ENCODE data around the gene ADSS1.

ADSS1 gene

DNA sequence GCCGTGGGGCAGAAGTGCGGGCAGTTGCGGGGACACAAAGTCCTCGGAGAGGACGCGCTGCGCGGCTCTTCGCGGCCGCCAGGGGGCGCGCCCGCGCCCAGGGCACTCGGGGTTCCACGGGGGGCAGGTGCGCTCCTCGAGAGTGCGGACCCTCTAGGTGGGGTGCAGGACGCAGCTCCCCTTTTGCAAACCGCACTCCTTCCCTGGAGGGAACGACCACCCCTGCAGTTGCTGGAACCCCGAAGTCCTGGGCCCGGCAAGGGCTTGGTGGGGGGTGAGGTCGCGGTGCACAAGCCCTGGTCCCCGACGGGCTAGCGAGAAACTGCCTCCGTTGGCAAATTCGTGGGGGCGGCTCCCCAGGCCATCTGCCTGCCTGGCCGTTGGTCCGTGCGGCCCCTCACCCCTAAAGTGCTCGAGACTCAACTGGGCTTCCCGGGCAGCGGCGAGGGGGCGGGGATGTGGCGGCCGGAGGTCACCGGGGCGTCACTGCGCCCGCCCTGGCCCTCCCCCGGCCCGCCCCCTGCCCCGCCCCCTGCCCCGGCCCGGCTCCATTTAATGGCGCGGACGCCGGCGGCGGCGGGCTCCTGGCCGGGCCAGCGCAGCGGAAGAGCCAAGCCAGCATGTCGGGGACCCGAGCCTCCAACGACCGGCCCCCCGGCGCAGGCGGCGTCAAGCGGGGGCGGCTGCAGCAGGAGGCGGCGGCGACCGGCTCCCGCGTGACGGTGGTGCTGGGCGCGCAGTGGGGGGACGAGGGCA lies at the start of gene ADSS1:
Gene ADSS1, plus strand, starts transcription at position 579 of the 756 bp plus-strand sequence. Its CDS starts 42 bp downstream, at position 621.
- DNase-seq = peak; percentile 57

DNA sequence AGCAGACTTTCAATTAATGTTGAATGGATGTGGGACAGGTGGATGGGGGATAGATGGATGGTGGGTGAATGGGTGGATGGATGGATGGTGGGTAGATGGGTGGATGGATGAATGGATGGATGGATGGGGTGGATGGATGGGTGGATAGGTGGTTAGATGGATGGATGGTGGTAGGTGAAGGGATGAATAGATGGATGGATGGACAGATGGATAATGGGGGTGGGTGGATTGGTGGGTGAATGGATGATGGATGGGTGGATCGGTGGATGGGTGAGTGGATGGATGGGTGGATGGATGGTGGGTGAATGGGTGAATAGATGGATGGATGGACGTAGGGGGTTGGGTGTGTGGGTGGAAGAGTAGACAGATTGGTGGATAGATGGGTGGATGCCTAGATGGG lies 48.6 kb upstream of the ADSS1 start:
- no peak for DNase-seq

DNA sequence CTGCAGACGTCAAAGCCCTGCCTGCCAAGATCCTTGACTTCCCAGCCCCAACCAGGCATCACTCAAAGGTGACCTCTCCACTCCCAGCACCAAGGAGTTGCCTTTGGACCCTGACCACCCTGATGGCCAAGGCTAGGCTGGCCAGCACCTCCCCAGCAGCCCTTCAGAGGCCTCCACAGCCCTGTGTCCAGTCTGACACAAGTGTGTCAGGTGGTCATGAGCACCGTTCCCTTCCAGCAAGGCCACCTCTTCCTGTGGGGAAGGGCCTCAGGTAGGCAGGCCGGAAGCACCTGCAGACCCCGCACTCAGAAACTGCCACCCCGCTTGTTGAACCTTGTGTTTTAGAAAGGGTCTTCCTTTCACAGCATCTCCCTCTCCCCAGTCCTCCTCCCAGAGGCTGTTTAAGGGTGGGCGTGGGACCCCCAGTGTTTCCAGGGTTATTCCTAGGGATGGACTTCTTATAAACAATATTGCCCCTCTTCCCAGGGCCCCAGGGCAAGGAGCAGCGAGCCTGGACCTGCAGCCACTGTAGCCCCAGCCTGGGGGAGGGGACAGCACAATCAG lies 47.8 kb upstream of the ADSS1 start:
- no peak for DNase-seq

DNA sequence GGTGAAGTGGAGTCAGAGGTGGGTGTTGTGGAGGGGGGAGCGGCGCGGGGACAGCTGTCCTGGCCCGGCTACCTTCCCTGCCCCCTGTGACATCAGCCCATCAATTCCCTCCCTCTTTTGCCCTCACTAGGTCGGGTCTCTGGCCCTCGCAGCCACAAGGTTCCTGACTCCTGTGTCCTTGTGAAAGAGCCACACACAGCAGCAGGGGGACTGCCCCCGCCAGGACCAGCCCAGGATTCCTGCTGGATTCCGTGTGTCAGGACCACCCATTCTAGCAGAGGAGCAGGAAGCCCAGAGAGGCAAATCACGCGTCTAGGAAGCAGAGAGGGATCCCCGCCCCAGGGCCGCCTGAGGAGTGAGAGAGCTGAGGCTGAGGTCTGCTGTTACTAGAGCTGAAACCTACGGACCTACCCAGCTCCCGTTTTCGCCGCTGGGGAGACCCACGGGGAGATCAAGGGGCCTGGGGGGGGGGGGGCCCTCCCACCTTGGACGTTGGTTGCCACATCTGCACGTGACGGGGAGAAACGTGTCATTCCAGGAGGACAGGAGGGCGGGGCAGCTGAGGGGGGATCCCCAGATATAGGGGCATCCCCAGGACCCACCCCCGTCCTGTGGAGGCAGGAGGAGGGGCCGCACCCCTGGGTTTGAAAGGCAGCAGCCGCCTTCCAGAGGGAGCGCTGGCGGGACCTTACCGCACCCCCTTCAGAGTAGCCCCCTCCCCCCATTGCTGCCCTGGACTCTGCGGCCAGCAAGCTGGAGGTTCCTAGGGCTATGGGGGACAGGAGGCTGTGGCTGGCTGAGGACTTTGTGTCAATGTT lies 47.1 kb upstream of the ADSS1 start:
- DNase-seq = no peak

GRCh38 chr14:104677512-104678332 lies 46.3 kb upstream of the ADSS1 start:
- peak; percentile 67 for DNase-seq

GRCh38 chr14:104678346-104678745 lies 45.7 kb upstream of the ADSS1 start:
- DNase-seq = no peak

GRCh38 chr14:104678901-104679705 lies 44.9 kb upstream of the ADSS1 start:
- no peak for DNase-seq

GRCh38 chr14:104680056-104680805 lies 43.8 kb upstream of the ADSS1 start:
- DNase-seq = no peak

DNA sequence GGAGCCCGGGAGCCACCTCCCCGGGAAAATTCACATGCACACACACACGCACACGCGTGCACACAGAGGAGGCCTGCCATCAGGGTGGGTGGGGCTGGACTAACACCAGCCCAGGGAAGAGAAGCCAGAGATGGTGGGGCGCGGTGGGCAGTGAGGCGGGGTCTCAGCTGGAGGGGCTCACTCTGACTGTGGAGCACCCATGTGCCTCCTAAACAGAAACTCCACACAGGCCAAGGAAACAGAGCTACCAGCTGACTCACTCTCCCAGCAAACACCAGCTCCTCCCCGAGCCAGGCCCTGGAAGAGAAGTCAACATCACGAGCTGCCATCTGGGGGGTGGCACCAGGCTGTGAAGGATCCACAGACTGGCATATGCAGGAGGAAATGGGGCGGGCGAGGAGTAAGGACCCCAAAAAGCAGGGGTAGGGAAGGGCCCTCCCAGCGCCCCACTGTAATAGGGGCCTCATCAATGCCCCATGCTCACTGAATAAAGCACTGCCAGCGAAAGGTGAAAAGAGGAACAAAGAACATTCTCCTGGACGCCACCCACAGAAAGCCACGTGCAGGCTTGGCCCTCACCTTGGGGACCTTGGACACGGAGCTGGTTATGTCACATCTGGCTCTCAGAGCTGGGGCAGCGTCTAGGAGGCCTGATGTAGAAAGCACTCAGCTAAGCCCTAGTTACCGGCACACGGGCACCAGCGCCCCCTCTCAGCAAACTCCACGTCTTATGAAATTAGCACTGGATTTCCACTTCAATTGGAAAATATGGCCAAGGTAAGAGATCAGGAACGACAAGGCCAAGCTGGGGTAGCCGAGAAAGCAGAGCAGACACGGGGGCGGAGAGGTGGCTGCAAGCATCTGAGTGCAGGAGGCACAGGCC lies 43.0 kb upstream of the ADSS1 start:
- DNase-seq = no peak

DNA sequence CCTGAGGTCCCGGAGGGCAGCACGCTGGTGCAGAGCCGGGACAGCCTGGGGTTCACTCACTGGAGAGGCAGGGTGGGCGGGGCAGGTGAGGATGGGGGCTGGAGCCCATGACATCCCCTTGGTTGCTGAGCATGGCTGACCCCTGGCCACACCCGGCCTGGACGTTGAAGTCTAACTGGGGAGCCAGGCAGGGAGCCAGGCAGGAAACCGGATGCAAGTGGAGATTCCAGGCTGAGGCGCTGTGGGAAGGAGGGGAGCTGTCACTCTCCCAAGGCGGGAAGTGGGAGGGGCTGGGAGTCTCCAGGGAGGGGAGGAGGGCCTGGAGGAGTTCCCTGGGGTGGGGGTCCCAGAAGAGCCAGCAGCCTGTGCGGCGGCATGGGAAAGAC lies 42.3 kb upstream of the ADSS1 start:
- DNase-seq = no peak

DNA sequence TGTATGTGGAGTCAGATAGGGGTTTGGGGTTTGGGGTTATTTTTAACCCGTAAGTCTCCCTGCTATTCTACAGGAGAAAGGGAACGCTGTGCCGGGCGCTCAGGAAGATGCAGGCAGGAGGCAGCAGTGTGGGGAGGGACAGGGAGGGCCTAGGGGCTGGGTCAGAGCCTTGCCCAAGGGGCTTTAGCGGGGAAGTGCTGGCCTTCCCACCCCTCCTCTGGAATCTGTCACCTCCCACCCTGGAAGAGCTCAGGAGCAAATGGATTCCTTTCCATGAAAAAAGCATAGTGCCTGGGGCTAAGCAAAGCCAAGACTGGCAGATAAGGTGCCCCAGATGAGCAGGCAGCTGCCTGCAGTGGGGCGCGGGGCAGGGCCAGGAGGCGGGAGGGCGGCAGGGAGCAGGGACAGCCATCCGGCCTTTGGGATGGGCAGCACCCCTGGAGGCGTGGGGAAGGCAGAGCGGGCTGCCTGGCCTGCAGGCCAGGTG lies 41.9 kb upstream of the ADSS1 start:
- no peak for DNase-seq

- DNase-seq = no peak
Observed at GRCh38 chr14:104683653-104684448, 40.2 kb upstream of the ADSS1 start.

- no peak for DNase-seq
Observed at GRCh38 chr14:104684449-104684821, 39.6 kb upstream of the ADSS1 start.

DNA sequence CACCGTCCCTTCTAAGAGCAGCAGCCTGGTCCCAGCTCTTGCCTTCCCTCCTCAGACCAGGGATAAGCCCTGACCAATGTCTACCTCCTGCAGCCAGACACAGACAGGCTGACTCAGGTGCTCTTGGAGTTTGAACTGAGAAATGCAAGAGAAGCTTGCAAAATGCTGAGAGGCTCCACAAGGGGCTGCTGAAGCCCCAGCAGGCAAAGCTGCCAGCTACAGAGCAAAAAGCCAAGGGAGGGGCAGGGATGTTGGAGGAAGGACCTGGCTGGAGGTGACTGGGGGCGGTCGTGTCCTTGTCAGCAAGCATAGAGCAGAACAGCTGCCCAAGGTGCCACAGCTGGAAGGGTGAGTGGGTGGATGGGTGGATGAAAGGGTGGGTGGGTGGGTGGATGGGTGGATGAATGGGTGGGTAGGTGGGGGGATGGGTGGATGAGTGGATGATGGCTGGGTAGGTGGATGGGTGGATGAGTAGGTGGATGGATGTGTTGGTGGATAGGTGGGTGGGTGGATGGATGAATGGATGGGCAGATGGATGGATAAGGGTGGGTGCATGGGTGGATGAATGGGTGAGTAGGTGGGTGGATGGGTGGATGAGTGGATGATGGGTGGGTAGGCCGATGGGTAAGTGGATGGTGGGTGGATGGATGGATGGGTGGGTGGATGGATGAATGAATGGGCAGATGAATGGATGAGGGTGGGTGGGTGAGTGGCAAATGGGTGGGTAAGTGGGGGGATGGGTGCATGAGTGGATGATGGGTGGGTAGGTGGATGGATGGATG lies 38.6 kb upstream of the ADSS1 start:
- no peak for DNase-seq

DNA sequence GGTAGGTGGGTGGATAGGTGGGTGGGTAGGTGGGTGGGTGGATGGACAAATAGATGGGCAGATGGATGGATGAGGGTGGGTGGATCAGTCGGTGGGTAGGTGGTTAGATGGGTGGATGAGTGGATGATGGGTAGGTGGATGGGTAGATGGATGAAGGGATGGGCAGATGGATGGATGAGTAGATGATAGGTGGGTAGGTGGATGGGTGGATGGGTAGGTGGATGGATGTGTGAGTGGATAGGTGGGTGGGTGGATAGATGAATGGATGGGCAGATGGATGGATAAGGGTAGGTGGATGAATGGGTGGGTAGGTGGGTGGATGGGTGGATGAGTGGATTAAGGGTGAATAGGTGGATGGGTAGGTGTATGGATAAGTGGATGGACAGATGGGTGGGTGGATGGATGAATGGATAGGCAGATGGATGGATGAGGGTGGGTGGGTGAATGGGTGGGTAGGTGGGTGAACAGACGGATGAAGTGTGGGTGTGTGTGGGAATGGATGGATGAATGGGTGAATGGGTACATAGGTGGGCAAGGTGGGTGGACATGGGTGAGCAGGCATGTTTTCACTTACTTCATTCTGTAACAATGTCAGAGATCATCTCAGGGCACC lies 37.9 kb upstream of the ADSS1 start:
- DNase-seq = no peak

DNA sequence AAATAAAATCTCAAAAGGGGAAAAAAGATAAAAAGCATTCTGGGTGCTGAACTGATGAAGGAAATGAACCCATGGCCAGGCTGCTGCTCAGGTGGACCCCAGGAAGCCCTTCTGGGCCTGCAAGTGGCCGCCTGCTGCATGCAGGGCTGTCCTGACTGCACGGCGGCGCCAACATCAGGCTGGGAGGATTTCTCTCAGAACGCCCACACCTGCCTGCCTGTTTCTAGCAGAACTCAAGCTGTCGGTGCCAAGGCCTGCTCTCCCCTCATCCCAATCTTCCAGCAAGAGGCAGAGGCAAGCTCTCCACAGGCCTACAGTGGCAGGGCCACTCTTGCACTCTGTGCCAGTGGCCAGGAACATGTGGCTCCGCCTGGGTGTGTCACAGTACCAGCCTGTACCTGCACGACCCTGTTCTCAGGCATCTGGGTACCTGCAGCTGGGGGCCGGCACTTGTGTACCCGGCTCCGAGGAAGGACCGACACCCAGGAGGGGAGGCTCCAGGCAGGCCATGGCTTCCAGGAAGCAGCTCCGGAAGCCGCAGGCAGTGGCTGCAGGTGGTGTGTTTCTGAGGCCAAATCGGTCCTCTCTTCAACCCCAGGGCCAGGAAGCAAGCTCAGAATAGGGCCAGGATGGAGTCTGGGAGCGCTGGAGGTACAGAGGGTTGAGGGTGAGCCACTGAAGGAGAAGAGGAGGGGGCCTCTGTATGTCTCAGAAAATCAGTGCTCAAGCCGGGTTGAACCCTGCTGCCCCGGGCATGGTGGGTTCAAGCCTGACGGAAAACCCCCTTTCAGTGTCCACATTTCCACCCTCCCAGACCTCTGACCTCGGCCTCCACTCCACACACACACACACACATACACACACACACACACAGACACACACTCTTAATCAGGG lies 37.2 kb upstream of the ADSS1 start:
- no peak for DNase-seq

Measured in activated CD4-positive, alpha-beta T cell treated with anti-CD3 and anti-CD28 coated beads, Interleukin-2, amount 50 U/mL, for 1 hour (primary cell).